Activated T-cell treated with anti-CD3 and anti-CD28 coated beads, Interleukin-2, amount 50 U/mL, for 72 hours (primary cell): ENCODE measurements around the gene GUCY2D. TPM values are rescaled to one million over a fixed set of nuclear protein-coding genes. Genes with fewer than 3 reads are reported as not detected.
"Not testable (repeated sequence)": the region's sequence is repeated elsewhere in the genome, so short reads cannot be mapped to it uniquely, and the experiment has no call there.

Experiments used
- ATAC-seq, 2 donors: fragments of 150-1000 bp; cut with Tn5 transposase; replicated peaks in 1 of 2; 2 replicates each; pipeline ENCODE4 v1.10.0; 2021; ENCODE audit warnings: moderate library complexity in 2 of 2, mild to moderate bottlenecking in 1 of 2
- DNase-seq, 2 donors: peaks; one replicate each; pipeline ENCODE4 v3.0.0; 2021 to 2022; ENCODE audit warnings: mixed read lengths in 1 of 2
- H3K27ac Mint-ChIP-seq: one replicate; pipeline ENCODE4 v1.8.0; 2022; ENCODE audit warnings: mild to moderate bottlenecking, moderate library complexity, mixed read lengths
- H3K27me3 Mint-ChIP-seq: one replicate; pipeline ENCODE4 v1.8.0; 2022; ENCODE audit warnings: low read depth, mixed read lengths
- H3K36me3 Mint-ChIP-seq, 2 donors: one replicate each; pipeline ENCODE4 v1.8.0; 2022; ENCODE audit warnings: mixed read lengths in 2 of 2, mild to moderate bottlenecking in 1 of 2; ENCODE audit not compliant: insufficient read depth in 2 of 2
- H3K4me1 Mint-ChIP-seq: one replicate; pipeline ENCODE4 v1.8.0; 2022; ENCODE audit warnings: low read depth, mixed read lengths
- H3K4me3 Mint-ChIP-seq, 2 donors: one replicate each; pipeline ENCODE4 v1.8.0; 2022; ENCODE audit warnings: mild to moderate bottlenecking in 2 of 2, mixed read lengths in 2 of 2, moderate library complexity in 2 of 2
- H3K9me3 Mint-ChIP-seq, 2 donors: one replicate each; pipeline ENCODE4 v1.8.0; 2022; ENCODE audit warnings: mixed read lengths in 2 of 2
- total RNA-seq, 2 donors: library from RNA; stranded (reverse); gene quantifications; one replicate each; pipeline ENCODE4 v1.2.3, GENCODE V29; 2022

Gene GUCY2D
- total RNA-seq, 2 donors from 2014 or later, result 0.34 TPM; not detected in 1

DNA sequence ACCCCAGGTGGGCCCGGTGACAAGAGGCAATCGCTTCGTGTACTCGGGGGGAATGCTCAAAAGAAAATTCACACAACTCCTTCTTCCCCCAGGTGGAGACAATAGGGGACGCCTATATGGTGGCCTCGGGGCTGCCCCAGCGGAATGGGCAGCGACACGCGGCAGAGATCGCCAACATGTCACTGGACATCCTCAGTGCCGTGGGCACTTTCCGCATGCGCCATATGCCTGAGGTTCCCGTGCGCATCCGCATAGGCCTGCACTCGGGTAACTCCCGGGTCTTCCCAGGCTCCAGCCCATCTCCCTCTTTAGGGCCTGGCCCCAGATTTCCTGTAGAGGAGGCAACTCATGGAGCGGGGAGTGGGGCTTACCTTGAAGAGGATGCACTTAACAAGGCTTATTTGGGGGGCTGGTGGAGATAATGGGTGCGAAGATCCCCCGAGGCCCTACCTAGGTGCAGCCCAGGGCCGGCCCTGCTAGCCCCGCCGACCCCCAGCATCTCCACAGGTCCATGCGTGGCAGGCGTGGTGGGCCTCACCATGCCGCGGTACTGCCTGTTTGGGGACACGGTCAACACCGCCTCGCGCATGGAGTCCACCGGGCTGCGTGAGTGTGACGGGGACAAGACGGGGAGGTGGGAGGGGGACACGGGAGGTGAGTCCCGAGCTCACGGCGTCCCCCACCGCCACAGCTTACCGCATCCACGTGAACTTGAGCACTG, 13.0 kb downstream of the GUCY2D start:
- DNase-seq (no peak), ATAC-seq (no peak)
- peaks cover 8% of the 10 kb centered on the region for H3K27me3 Mint-ChIP-seq
- no peak overlapping the region for H3K27ac Mint-ChIP-seq
- H3K36me3 Mint-ChIP-seq, result no peaks in the 10 kb centered on the region
- no peaks in the 10 kb centered on the region for H3K9me3 Mint-ChIP-seq
- H3K4me1 Mint-ChIP-seq, result peaks cover 22% of the 10 kb centered on the region
- peak overlapping the region in 1 of 2 donors; percentile 23 for H3K4me3 Mint-ChIP-seq

- Mint-ChIP-seq H3K4me1 (peaks cover 22% of the 10 kb centered on the region), H3K27ac (no peak overlapping the region), H3K27me3 (peaks cover 8% of the 10 kb centered on the region), H3K36me3 (no peaks in the 10 kb centered on the region), H3K9me3 (no peaks in the 10 kb centered on the region), H3K4me3 (peak overlapping the region; percentile 84 to 89)
- DNase-seq (peak; percentile 27 to 31), ATAC-seq (peak; percentile 43 to 44)
Measured at GRCh38 chr17:8015957-8016631, 13.7 kb downstream of the GUCY2D start.

- H3K27ac Mint-ChIP-seq, result no peak overlapping the region
- ATAC-seq (peak; percentile 80 to 84), DNase-seq (peak; percentile 73 to 74)
- no peaks in the 10 kb centered on the region for H3K36me3 Mint-ChIP-seq
- H3K27me3 Mint-ChIP-seq, result peaks cover 8% of the 10 kb centered on the region
- H3K9me3 Mint-ChIP-seq, result no peaks in the 10 kb centered on the region
- peak overlapping the region; percentile 84 to 89 for H3K4me3 Mint-ChIP-seq
- peaks cover 22% of the 10 kb centered on the region for H3K4me1 Mint-ChIP-seq
Measured at GRCh38 chr17:8016632-8017424, 14.4 kb downstream of the GUCY2D start.

DNA sequence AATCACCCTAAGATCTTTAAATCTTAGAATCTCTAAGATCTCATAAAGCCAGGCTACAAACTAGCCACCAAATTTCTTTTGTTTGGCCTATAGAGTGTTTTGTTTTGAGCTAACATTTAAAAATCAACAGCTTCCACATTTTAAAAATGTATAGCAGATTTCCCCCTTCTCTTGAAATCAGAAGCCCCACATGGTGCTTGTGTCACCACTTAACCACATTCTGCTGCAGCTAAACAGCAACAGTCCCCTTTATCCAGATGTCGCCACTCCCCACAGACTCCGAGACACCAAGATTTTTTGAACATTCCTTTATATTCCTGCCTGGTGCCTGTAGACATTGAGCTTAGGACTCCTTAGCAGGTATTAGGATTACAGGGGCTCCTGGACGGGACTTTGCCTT, 16.0 kb downstream of the GUCY2D start:
- ATAC-seq (no peak), DNase-seq (no peak)
- Mint-ChIP-seq H3K27me3 (peaks cover 8% of the 10 kb centered on the region), H3K36me3 (no peaks in the 10 kb centered on the region), H3K4me3 (no peak overlapping the region), H3K27ac (peak overlapping the region; percentile 2), H3K9me3 (no peaks in the 10 kb centered on the region), H3K4me1 (peaks cover 28% of the 10 kb centered on the region)

GRCh38 chr17:8019166-8019565, 16.8 kb downstream of the GUCY2D start:
- H3K4me1 Mint-ChIP-seq, result peaks cover 28% of the 10 kb centered on the region
- no peak for ATAC-seq
- DNase-seq, result no peak
- H3K4me3 Mint-ChIP-seq, result no peak overlapping the region
- H3K27me3 Mint-ChIP-seq, result peaks cover 8% of the 10 kb centered on the region
- H3K9me3 Mint-ChIP-seq, result no peaks in the 10 kb centered on the region
- no peaks in the 10 kb centered on the region for H3K36me3 Mint-ChIP-seq
- no peak overlapping the region for H3K27ac Mint-ChIP-seq

DNA sequence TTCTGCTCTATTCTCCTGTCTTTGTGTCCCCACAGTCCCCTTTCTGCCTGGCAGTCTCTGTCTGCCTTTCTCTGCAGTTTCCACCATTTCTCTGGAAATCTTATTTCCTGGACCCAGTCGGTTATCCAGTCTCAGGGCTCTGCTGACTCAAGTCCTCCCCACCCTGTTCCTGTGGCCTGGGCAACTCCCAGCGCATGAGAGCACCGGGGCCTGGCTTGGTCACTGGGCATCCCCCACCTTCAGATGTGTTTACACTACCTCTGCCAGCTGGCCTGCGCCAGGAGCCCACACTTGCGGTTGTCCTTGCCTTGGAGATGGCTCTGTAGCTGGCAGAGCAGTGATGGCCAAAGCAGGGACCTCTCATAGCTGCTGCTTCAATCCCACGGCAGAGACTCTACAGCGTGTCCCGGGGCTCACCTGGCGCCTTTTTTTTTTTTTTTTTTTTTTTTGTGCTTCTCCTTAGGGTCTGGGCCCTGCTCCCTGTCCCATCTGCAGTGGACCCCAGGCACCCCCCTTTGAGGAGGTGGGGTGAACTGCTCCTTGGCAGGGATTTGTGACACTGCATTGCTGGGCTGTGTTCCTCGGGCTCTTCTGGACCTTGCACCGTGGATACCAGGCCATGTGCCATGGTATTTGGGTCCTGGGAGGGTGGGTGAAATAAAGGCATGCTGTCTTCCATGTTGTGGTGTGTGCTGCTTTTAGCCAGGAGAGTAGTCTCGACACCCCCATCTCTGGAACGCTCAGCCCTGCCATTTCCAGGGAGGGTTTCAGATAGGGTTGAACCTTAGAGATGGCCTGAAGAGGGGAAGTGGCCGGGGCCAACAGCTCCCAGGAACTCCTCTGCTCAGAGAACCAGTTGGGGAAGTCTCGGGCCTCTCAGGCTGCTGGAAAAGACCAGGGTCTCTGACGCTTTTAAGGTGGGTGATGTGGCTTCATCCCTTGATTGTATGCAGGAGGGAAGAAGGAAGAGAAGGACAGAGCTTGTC, 17.5 kb downstream of the GUCY2D start:
- no peaks in the 10 kb centered on the region for H3K9me3 Mint-ChIP-seq
- ATAC-seq, result peak; percentile 59 to 67
- peaks cover 28% of the 10 kb centered on the region for H3K4me1 Mint-ChIP-seq
- H3K27ac Mint-ChIP-seq, result peak overlapping the region; percentile 67
- H3K27me3 Mint-ChIP-seq, result peaks cover 8% of the 10 kb centered on the region
- H3K36me3 Mint-ChIP-seq, result no peaks in the 10 kb centered on the region
- peak; percentile 40 to 48 for DNase-seq
- H3K4me3 Mint-ChIP-seq, result peak overlapping the region in 1 of 2 donors; percentile 48

GRCh38 chr17:8020776-8021564, 18.6 kb downstream of the GUCY2D start:
- ATAC-seq (no peak), DNase-seq (no peak)
- no peaks in the 10 kb centered on the region for H3K36me3 Mint-ChIP-seq
- H3K27me3 Mint-ChIP-seq, result peaks cover 8% of the 10 kb centered on the region
- H3K27ac Mint-ChIP-seq, result peak overlapping the region; percentile 29
- H3K4me1 Mint-ChIP-seq, result peaks cover 28% of the 10 kb centered on the region
- H3K4me3 Mint-ChIP-seq, result no peak overlapping the region
- no peaks in the 10 kb centered on the region for H3K9me3 Mint-ChIP-seq

- DNase-seq (no peak), ATAC-seq (no peak)
- H3K4me1 Mint-ChIP-seq, result peaks cover 28% of the 10 kb centered on the region
- no peak overlapping the region for H3K4me3 Mint-ChIP-seq
- no peaks in the 10 kb centered on the region for H3K36me3 Mint-ChIP-seq
- H3K27me3 Mint-ChIP-seq, result peaks cover 8% of the 10 kb centered on the region
- H3K27ac Mint-ChIP-seq, result peak overlapping the region; percentile 29
- no peaks in the 10 kb centered on the region for H3K9me3 Mint-ChIP-seq
Measured at GRCh38 chr17:8021565-8022359, 19.3 kb downstream of the GUCY2D start.

GRCh38 chr17:8022360-8023003, 20.1 kb downstream of the GUCY2D start:
- H3K4me3 Mint-ChIP-seq, result no peak overlapping the region
- peaks cover 16% of the 10 kb centered on the region for H3K27me3 Mint-ChIP-seq
- H3K4me1 Mint-ChIP-seq, result peaks cover 21% of the 10 kb centered on the region
- DNase-seq, result no peak
- no peaks in the 10 kb centered on the region for H3K9me3 Mint-ChIP-seq
- H3K27ac Mint-ChIP-seq, result no peak overlapping the region
- no peaks in the 10 kb centered on the region for H3K36me3 Mint-ChIP-seq
- no peak for ATAC-seq

DNA sequence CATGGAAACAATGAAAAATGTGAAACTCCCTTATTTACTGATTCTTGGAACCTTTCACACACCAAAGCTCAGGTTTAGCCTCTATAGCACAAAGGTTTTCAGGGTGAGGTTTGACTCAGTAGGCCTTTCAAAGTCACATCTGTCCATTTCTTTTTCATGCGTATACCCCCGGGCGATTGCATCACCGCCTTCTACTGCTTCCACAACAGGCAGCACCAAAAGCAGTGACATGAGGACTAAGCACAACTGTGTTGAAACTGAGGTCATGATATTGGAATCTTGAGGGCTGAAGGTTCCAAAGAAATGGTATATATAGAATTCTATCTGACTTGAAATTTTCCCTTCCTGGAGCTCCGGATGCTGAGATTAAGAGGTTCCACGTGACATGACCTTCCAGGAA, 21.7 kb downstream of the GUCY2D start:
- not testable (repeated sequence) for H3K4me3 Mint-ChIP-seq, H3K36me3 Mint-ChIP-seq, DNase-seq, ATAC-seq, H3K27ac Mint-ChIP-seq, H3K9me3 Mint-ChIP-seq
- H3K27me3 Mint-ChIP-seq, result peaks cover 30% of the 10 kb centered on the region
- H3K4me1 Mint-ChIP-seq, result peaks cover 13% of the 10 kb centered on the region
